Gastrocnemius medialis (tissue), 4 donors: ENCODE data around the gene IQGAP1.

Experiments
- CTCF ChIP-seq, 5 experiments: fragments of 450-650 bp in 3 of 5; fragments of 200-600 bp in 2 of 5; sonication (generic) in 2 of 5; IDR thresholded peaks in 4 of 5; conservative IDR thresholded peaks in 1 of 5; 1 replicate in 4 of 5; 2 replicates in 1 of 5; pipeline ENCODE4 v1.5.1; 2016 to 2019; ENCODE audit warnings: antibody characterized with exemption in 5 of 5, mild to moderate bottlenecking in 3 of 5, moderate library complexity in 3 of 5
- POLR2A ChIP-seq, 2 donors: fragments of 450-650 bp; IDR thresholded peaks; one replicate each; pipeline ENCODE4 v1.6.1; 2017; ENCODE audit warnings: antibody characterized with exemption in 2 of 2, mild to moderate bottlenecking in 2 of 2, moderate library complexity in 2 of 2

DNA sequence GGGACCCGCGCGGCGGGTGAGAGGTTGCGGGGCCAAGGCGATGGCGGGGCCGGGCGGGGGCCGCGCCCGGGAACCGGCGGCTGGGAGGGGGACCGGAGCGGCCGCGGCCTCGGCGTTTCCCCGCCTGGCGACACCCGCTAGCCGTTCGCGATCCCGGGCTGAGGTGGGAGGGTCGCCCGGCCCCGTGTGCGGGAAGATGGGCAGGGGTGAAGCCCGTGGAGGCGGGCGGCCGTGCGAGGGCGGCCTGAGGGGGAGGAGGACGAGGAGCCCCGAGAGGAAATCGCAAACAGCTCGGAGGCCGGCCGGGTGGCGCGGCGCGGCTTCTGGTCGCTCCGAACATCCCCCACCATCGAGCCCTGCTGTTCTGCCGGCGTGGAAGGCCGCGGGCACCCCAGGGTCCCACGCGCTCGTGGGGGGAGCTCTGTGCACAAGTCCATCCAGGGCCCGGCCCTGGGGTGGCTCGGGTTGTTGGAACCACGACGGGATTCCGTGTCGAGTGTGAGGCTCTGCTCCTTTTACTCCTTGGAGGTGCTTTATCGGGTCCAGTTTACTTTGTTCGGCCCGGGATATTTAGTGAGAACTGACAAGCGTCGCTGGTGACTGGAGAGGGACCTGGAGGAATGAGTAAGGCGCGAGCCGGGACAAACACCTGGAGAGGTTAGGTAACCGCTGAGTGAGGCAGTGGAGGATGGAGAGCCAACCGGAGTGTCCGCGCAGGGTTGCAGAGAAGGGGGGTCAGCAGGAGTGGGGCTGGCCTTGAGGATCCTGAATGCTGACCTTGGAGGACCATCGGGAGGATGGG lies 142.4 kb downstream of the IQGAP1 start:
- TF ChIP-seq CTCF (IDR thresholded peaks at IDR 0.05 in 4 of 5, conservative IDR thresholded peaks at IDR 0.05 in 1 of 5): no peak
- no peak for TF ChIP-seq POLR2A (IDR thresholded peaks at IDR 0.05)
